Measurements from ENCODE around the gene CYTH2.
A peak's percentile ranks its signal among the peaks of the same experiment; 100 is the strongest.

DNA sequence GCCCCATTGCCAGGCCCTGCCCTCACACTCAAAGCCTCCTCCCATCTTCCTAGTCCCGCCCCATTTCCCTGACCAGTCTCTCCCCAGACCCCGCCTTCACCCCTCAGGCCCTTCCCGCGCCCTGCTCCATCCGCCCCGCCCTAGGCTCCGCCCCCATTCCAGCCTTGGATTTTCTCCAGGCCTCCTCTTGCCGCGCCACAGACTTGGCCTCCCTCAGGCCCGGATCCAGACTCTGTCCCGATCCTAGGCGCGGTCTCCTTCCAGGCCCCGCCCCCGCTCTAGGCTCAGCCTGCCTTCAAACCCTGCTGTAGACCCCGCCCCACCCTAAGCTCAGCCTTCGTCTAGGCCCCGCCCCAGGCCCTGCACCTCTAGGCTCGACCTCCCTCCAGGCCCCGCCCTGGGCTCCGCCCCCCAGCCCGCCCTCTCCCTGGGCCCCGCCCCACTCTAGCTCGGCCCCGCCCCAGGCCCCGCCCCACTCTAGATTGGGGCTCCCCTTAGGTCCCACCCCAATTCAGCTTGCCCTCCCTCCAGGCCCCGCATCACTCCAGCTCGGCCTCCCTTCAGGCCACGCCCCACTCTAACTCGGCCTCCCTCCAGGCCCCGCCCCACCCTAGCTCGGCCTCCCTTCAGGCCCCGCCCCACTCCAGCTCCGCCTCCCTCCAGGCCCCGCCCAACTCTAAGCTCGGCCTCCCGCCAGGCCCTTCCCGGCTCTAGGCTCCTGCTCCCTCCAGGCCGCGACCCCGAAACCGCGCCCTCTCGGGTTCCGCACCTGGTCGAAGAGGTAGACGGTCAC is 24.0 kb downstream of the CYTH2 start:
- TF ChIP-seq, protein P1, sequence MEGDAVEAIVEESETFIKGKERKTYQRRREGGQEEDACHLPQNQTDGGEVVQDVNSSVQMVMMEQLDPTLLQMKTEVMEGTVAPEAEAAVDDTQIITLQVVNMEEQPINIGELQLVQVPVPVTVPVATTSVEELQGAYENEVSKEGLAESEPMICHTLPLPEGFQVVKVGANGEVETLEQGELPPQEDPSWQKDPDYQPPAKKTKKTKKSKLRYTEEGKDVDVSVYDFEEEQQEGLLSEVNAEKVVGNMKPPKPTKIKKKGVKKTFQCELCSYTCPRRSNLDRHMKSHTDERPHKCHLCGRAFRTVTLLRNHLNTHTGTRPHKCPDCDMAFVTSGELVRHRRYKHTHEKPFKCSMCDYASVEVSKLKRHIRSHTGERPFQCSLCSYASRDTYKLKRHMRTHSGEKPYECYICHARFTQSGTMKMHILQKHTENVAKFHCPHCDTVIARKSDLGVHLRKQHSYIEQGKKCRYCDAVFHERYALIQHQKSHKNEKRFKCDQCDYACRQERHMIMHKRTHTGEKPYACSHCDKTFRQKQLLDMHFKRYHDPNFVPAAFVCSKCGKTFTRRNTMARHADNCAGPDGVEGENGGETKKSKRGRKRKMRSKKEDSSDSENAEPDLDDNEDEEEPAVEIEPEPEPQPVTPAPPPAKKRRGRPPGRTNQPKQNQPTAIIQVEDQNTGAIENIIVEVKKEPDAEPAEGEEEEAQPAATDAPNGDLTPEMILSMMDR (IDR thresholded peaks at IDR 0.05), result no peak
- TF ChIP-seq POLR2A (IDR thresholded peaks at IDR 0.05; ENCODE audit: low read depth) (peak; percentile 41), POLR2AphosphoS5 (IDR thresholded peaks at IDR 0.05) (peak; percentile 84 to 95)
